Measurements from ENCODE around the gene ARAP2.

The ARAP2 gene

DNA sequence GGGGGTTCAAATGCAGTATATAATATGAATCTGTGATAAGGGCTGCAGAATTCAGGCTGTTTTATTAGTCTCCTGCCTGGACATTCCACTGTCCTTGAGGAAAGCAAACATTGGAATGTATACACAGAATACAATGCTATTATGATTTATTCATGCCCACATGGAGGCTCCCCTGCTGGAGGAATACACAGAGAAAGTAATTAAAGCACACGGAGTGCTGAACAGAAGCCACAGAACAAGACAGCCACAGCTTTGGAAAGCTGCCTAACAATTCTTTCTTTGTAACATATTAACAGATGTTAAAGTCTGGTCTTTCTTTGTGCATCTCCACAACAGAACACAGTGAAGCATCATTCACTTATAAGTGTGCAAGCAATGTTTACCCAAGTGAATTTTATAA is 155.8 kb downstream of the ARAP2 start:
- DNase-seq = no peak

DNA sequence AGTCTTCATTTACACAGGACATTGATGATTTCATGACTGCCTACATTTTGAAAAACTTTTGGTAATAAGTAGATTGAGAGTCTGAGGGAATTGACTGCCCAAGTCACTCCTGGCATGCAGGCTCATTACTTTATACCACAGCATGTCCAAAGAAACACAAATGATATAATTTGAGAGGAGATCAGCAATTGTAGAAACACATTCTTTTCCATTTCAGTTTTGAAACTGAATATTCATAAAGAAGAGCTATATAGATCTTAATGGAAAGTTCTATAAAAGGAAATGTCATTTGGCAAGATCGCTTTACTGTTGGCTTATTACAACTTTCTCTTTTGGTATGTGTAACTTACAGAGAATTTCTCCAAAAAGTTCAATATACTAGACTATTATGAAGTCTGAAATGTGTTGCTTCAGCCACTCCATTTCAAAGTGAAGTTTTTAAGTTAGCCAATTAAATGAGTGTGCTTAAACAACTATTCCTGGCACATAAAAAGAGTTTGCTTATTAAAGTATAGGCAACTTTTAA is 158.0 kb downstream of the ARAP2 start:
- DNase-seq = no peak

DNA sequence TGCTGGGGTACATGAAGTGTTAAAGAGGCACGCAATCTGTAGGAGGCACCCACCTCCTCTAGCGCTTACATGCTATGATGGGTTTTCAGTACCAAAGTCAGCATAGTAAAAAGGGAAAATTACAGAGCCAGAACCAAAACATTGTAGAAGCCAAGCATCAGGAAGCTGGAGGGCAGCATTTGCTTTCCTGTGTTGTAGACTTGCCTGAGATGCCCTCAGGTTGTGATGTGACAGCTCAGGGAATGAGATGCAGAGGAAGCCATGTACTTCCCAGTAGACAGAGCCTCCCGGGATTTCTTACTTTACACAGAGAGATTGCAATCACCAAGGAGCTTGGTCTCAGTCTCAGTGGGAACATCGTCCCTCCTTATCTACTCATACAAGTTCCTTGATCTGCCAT is 161.5 kb downstream of the ARAP2 start:
- DNase-seq = no peak

DNA sequence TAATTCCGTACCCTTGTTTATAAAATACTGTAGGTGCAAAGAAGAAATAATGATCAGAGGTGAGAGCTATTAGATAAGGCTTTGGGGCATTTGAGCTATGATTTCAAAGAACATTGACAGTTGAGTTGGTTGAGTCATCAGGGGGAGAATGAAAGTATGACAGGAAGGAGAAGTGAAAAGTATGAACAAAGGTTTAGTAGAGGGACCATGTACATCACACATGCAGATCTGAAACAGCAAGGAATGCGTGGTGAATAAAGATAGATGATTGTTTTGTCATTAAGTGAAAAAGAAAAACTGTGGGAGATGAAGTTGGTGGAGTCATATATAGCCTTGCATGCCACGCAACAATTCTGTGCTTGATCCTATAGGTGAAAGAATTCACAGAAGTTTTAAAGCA is 163.1 kb downstream of the ARAP2 start:
- DNase-seq = no peak

DNA sequence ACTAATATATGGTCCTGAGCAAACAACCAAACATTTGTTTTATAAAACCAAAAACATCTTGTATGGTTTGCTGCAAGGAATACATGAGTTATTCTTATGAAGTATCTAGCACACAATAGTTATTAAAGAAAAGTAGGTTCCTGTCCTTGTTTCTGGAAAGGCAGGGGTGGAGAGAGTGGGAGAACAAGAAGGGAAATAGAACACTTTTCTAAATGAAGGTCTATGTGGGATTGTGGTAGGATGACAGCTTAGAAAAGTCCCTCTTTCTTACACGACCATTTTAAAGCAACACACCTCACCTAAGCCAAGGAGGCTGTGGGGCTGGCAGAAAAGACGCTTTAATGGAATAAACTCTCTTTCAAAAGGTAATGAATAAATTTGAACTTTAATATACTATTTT is 164.6 kb downstream of the ARAP2 start:
- no peak for DNase-seq

DNA sequence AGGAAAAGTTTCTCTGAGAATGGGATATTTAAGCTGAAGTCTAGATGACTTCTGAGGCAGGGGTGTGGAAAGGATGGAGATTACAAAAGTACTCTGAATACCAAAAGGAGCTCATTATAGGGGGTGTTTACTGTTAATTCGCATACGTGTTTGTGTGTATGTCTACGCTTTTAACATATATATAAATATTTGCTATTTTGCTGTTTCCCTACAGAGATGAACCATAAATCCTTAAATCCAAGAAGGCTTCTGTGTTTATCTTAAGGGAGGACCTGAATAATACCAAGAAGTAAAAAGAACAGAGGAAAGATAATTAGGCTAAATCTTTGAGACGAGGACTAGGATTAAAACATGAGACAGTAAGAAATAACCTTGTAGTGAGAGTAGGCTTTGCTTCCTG is 166.0 kb downstream of the ARAP2 start:
- DNase-seq = no peak

DNA sequence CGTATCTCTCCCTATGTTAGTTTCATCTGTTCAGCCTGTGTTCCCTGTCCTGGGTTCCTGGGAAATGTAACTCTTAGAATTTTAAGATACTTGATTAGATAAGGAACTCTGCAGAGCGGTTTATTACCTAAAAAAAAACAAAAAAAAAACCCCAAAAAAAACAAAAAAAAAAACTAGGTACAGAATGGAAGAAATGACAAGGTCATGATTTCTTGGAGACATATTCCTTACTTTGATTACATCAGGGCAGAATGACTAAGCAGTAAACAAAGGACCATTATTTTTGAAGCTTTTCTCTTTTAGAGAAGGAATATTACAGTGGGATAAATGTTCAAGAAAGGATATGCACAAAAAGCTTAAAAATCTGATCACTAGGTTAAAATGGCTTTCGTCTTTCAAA is 171.8 kb downstream of the ARAP2 start:
- no peak for DNase-seq

DNA sequence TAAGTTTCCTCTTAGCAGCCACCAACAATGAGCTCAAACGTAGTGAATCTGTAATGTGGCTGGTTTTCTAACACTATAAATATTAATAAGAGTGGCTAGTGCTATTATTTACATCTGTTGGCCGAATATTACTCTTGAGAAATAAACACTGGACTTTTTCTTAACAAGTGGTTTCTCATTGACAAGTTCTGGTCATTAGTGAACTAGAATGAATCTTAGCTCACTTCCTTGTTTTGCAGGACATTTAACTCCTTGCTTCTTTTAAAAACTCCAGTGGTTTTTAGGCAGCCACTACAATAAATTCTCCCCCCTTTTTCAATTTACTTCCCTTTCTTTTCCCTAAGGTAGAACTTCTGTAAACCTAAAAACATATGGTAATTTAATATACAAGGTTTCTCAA is 177.2 kb downstream of the ARAP2 start:
- DNase-seq = no peak

DNA sequence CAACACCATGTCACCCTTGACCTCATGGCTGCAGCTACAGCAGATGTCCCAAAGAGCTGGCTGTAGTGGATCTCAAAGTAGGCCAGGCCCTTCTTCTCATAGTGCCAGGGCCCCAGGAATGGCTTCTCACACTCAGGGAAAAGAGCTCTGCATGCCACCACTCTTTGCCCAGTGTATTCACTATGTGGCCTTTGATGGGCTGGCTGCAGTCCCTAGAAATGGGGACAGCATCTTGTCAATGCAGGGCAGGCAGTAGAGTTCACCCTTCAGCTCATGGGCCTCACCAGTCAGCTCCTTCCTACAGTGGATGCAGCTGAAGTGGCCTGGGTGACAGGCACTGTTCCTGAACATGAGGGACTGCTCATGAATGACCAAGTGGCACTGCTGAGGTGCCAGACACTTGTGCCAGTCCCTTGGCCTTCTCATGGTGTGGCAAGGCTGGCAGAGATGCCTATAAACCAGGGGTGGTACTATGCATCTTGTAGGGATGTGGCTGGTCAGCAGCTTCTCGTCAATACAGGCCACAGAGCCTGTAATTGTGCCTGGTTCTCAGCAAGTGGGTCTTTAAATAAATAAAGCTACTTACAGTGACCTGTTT is 178.9 kb downstream of the ARAP2 start:
- no peak for DNase-seq

DNA sequence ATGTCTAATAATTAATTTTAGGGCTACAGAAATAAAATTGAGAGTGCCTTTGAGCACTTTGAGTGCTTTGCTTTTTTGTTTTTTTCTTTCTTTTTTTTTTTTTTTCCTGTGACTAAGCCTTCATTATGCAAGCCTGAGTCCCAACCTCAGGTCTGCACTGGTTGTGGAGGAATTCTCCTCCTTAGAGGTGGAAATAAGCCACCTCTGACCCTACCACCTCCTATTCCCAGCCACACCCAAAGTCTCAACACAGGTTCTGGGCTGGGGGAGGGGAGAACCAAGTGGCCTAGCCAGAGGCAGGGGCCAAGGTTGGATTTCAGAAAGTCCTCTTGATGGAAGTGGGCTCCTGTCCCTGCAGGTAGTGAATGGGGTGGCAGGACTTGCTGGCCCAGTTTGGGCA is 180.2 kb downstream of the ARAP2 start:
- no peak for DNase-seq

DNA sequence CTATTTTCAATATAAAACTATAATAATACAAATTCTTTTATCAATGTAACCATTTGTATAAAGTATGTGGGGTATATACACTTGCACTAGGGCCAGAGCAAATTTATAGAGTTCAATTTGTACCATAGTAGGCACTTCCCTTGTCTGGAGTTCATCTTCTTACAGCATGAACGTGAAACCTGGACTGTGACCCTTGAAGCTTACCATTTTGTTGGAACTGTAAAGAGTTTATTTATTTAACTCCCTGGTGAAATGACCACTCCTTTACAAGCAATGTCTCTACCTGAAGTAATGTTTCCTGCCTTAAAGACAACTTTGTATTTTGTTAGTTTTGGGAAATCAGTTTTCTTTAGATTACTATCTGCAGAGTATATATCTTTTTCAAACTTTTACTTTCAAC is 188.2 kb downstream of the ARAP2 start:
- no peak for DNase-seq

DNA sequence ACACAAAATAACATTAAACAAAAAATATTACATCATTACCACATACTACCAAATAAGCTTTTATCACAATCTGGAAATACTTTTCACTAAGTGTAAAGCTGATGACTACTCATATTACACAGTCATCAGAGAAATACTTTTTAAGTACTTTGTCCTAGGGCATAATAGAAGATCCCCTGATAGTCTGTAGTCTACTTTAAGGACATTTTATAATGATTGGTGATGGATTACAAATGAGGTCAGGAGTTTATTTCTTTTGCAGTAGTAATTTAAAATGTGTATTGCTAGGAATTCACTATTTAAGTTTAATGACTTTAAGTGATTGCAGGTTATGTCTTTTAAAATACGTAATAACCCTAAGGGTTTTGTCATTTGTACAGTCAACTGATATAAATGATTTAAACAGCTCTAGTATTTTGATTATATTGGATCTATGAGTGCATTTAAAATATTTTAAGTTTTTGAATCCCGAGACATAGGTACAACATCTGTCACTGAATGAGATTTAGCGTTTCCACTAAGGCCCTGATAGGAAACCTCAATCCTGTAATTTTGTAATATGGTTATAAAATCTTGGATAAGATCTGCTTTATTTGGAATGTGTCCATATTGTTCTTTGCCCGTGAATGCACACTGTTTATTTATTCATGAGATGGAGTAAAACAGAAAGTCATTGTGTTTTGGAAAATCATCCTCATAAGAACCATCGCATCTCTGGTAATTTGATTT is 189.5 kb downstream of the ARAP2 start:
- no peak for DNase-seq

DNA sequence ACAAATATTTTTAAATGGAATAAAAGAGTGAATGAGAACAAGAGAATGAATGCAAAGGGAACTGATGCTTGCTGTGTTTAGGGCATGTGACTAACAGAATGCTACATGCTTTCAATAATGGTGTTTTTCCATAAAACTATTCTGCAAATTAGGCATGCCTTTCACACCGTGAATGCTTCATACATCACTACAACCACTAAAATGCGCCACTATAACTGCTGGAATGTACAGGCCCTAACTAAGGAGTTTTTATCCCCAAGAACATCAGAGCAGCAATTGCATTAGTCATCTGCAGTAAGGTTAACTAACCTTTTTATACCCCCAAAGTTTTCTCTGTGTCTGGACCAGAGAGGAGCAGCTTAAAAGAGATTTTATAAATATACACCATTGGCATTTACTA is 190.4 kb downstream of the ARAP2 start:
- DNase-seq = no peak

DNA sequence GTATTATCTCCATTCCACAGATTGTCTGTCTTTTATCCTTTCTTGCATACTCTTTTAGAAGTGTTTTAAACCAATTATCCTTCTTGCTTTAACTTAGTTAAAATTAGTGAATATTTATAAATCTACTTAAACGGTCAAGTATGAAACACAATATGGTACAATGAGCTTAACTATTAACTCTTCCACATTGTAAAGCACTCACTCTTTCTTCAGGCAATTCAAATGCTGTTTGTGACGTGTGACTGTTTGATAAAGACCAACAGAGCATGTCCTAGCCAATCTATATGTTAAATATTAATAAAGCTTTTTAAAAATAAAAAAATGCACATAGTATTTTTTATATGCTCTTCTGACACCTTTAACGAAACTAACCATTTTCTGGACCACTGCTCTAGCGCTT is 192.7 kb downstream of the ARAP2 start:
- no peak for DNase-seq

DNA sequence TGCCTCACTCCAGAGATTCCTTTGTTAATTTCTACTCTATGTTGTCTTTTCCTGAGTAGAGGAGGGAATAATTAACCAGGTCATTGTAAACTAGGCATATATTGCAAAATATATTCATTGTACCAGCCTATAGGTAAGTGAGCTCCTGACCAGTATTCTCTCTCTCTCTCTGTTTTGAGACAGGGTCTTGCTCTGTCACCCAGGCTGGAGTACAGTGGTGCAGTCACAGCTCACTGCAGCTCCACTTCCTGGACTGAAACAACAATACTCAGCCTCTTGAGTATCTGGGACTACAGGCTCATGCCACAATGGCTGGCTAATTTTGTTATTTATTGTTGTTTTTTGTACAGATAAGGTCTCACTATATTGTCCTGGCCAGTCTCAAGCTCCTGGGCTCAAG is 198.3 kb downstream of the ARAP2 start:
- DNase-seq = no peak

DNA sequence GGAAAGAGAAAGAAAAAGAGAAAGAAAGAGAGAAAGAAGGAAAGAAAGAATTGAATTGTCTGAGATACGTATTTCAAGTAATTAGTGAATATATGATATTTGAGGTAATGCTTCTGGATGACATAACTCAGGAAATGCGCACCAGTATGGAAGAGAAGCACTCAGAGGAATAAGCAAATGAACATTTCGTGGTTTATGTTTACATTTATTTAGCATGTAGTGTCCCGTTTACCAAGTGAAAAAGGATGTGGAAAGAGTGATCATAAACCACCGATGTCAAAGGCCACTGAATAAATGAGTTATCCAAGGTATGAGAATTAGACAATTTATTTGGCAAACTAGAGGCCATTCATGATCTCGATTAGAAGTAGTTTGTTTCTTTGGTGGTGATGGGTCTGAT is 200.4 kb downstream of the ARAP2 start:
- DNase-seq = no peak

DNA sequence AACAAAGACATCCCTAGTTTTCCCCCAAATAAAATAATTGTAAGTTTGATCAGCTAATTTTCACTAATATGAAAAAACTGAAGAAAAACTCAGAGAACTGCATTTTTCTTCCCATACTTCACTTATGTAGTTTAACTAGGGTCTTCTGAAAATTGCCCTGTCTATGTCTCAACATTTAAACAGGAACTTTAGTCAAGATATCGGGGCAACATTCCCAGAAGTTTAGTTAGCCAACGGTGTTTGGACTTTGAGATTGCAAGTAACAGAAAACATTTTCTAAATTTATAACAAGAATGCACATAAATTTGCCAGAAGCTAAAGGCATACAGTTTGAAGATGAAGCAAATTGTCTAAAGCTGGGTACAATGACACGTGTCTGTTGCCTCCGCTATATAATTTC is 201.1 kb downstream of the ARAP2 start:
- no peak for DNase-seq

DNA sequence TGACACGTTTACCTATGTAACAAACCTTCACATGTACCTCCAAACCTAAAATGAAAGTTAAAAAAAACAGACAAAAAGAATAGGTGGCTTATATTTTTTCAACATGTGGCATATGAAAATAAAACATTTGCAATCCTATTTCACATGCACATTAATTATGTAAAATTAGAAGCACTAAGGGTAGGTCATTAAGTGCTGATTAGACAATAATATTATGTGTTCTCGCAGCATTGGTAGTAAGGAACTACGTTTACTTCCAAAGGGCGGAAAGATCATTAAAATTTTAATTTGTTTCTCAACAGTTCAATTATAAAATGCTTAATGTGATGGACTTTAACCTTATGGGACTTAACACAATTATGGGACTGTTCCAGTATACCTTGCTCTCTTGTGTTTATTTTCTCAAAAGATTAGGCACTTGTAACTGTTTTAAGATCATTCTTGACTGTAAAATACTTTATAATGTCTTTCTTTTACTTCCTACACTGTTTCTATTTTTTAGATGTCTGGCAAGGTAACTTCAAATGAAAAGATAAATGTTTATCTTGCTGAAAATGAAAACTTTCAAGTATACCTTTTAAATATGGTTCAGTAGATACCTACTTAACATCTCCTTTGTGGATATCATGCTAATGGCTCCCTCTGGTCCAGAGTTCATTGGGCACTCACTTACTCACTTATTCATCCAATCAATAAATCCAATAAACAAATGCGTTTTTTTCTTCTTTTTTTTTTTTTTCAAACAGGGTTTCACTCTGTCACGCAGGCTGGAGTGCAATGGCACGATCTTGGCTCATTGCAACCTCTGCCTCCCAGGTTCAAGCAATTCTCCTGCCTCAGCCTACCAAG is 202.0 kb downstream of the ARAP2 start:
- no peak for DNase-seq

DNA sequence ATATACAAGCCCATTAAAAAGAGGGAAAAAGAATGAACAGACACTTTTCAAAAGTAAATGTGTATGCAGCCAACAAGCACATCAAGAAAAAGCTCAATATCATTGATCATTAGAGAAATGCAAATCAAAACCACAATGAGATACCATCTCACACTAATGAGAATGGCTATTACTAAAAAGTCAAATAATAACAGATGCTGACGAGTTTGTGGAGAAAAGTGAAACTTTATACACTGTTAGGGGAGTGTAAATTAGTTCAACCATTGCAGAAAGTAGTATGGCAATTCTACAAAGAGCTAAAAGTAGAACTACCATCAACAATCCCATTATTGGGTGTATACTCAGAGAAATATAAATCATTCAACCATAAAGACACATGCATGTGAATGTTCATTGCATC is 203.0 kb downstream of the ARAP2 start:
- no peak for DNase-seq

DNA sequence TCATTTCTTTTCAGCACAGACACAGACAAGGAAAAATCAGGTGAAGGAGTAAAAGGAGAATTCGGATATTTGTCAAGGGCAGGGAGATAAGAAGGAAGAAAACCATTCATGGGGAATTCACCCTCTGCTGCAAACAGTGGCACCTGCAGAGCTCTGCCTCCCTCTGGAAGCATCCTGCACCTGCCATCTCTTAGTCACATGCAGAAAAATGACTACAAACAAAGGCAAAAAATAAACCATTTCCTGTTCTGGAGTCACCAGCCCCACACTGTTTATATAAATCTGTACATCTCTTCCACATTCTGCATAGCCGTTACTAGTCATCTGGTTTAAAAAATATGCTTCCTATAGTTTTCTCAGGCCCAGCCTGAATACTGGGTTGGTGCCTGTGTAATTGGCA is 205.3 kb downstream of the ARAP2 start:
- DNase-seq = no peak

DNA sequence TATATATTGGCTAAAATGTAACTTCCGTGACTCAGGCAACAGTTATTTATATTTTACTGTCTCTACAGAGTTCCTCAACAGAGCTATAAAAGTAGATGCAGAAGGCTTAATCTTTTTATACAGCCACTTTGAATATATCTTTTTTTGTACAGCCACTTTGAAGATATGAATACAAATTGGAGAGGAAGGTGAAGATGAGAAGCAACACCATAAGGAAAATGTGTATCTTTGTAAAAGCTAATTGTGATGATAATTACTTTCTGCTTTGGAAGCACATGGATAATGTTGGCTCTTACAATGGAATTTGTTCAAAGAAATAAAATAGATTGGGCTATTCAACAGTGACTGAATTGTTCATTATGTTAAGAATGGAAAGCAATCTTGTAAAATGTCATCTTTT is 205.8 kb downstream of the ARAP2 start:
- DNase-seq = no peak

DNA sequence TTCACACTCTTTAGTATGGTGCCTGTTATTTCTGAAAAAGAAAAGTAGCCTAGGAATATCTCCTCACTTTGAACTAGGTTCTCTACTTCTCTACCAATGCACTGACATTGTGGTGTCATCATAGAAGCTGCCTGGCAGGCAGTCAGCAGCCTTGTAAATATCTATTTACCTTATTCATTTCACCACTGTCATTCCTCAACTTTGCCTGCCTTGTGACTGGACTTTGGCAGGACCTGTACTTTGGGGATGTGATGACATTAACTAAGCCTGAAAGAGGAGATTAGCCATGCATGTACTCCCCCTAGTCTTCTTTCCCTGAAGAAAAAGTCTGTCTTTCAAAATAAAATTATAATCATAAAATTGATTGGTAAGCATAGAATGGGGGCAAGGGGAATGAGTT is 207.2 kb downstream of the ARAP2 start:
- no peak for DNase-seq

DNA sequence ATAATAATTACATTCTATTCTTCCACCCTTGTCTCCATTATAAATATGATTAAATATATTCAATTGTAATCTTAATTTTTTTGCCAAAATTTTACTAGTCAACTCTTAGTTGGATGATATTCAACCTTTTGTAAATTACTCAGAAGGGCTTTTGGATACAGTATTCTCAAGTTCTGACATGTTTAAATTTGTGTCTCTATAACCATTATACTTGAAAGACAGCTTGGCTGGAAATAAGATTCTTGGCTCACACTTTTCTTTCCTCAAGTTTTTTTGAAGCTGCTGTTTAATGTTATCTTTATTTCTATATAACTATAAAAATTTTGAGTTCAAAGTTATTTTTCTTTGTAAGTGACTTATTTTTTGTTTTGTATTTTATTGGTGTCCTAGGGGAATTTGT is 214.4 kb downstream of the ARAP2 start:
- no peak for DNase-seq

DNA sequence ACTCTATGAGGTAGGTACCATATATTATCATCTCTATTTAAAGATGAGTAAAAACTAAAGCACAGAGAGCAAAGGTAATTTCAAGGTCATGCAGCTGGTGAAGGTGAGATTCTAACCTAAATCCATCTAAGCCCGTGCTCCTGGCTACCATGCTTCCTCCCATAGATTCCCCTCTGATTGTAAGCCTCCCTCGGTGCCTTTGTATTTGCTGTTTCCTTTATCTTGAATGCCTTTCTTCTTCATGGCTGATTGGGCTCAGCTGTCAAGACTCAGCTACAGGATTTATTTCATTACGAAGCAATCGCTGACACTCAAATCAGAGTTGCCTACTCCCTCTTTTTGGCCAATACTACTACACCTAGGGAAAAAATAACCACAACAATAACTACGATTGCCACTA is 217.1 kb downstream of the ARAP2 start:
- DNase-seq = no peak

All from activated CD4-positive, CD25-positive, alpha-beta regulatory T cell treated with anti-CD3 and anti-CD28 coated beads, Interleukin-2, amount 50 U/mL, for 72 hours (primary cell).